Measurements from ENCODE around the gene SLC12A4.
A peak's percentile ranks its signal among the peaks of the same experiment; 100 is the strongest.
"Not testable (repeated sequence)": the region's sequence is repeated elsewhere in the genome, so short reads cannot be mapped to it uniquely, and the experiment has no call there.

The SLC12A4 gene

GRCh38 chr16:67968400-67969253 is at the start of gene SLC12A4:
TSS of gene SLC12A4 (minus strand) at chr16:67968637. CDS start at chr16:67968553, 84 bp downstream.
- peak within 1 kb of the TSS; percentile 74 for H3K27ac Mint-ChIP-seq
- DNase-seq (ENCODE audit: low spot score in 2 of 2): peak; percentile 76 to 95
- H3K36me3 Mint-ChIP-seq: peaks cover 7% of the 10 kb centered on the region
- ATAC-seq: peak; percentile 89
- peaks cover 33% of the 10 kb centered on the region for H3K4me1 Mint-ChIP-seq
- no peaks in the 10 kb centered on the region for H3K9me3 Mint-ChIP-seq
- peak within 1 kb of the TSS; percentile 92 for H3K4me3 Mint-ChIP-seq

DNA sequence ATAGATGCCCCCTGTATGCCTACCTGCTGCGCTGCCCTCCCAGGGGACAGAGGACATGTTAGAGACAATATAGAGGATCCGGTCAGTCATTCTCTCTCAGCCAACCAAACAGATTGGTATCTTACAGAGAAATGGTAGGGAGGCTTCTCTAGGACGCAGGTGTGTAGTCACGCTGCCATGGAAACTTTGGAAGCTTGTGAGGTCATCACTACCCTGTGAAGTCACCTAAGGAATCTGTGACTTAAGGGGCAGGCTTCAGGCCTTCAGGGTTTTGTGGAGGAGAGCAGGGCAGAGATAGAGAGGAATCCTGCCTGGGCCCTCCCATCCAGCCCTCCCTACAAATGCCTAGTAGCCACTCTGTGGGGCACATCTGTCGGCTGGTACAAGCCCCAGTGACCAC is 47.2 kb upstream of the SLC12A4 start, which contains the start of gene DPEP2NB:
DPEP2NB (minus strand) TSS at position 231 of the 400 bp plus-strand sequence; CDS start at position 90, 141 bp downstream.
- no peaks in the 10 kb centered on the region for H3K9me3 Mint-ChIP-seq
- ATAC-seq (no peak), DNase-seq (ENCODE audit: low spot score in 2 of 2) (no peak)
- no peak within 1 kb of the TSS for H3K4me3 Mint-ChIP-seq
- peaks cover 6% of the 10 kb centered on the region for H3K4me1 Mint-ChIP-seq
- H3K27ac Mint-ChIP-seq: peak within 1 kb of the TSS; percentile 43
- no peaks in the 10 kb centered on the region for H3K36me3 Mint-ChIP-seq

- peaks cover 14% of the 10 kb centered on the region for H3K4me1 Mint-ChIP-seq
- DNase-seq (ENCODE audit: low spot score in 2 of 2) (no peak), ATAC-seq (no peak)
- no peaks in the 10 kb centered on the region for H3K9me3 Mint-ChIP-seq
- H3K27ac Mint-ChIP-seq: peak overlapping the region; percentile 68
- no peaks in the 10 kb centered on the region for H3K36me3 Mint-ChIP-seq
- H3K4me3 Mint-ChIP-seq: no peak overlapping the region
These were observed 45.0 kb upstream of the SLC12A4 start for GRCh38 chr16:68013440-68013839.

DNA sequence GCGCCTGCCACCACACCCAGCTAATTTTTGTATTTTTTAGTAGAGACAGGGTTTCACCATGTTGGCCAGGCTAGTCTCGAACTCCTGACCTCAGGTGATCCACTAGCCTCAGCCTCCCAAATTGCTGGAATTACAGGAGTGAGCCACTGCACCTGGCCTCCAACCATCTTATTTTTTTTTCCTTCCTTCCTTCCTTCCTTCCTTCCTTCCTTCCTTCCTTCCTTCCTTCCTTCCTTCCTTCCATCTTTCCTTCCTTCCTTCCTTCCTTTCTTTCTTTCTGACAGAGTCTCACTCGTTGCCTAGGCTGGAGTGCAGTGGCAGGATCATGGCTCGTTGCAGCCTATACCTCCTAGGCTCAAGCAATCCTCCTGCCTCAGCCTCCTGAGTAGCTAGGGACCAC is 41.4 kb upstream of the SLC12A4 start:
- ATAC-seq; H3K36me3 Mint-ChIP-seq; H3K9me3 Mint-ChIP-seq; H3K4me3 Mint-ChIP-seq; DNase-seq (ENCODE audit: low spot score in 2 of 2): not testable (repeated sequence)
- Mint-ChIP-seq H3K27ac (peak overlapping the region; percentile 21), H3K4me1 (peaks cover 26% of the 10 kb centered on the region)

DNA sequence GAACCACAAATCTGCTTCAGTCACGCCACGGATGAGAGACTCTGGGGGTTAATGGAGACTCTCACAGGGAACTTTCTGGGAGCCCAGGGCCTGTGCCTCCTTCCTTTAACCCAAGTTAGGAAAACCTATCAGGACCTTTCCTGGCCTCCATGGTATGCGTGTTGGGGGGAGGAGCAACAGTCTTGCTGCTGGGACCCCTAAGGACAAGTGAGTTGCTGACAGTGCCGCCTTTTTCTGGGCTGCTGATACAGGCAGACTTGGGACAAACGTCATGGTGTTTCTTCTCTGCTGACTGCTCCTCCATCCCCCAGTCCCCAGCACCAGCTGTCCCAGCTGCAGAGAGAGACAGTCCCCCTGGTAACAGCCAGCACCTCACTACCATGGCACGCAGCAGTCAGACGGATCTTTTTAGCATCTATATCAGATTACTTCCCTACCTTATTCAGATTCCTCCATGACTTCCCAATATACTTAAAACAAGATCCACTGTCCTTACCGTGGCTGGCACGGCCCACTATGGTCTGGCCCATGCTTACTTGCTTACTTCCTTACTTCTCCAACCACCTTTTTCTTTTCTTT is 40.8 kb upstream of the SLC12A4 start:
- Mint-ChIP-seq H3K9me3 (no peaks in the 10 kb centered on the region), H3K27ac (peak overlapping the region; percentile 21), H3K36me3 (no peaks in the 10 kb centered on the region), H3K4me1 (peaks cover 26% of the 10 kb centered on the region), H3K4me3 (no peak overlapping the region)
- no peak for ATAC-seq
- no peak for DNase-seq (ENCODE audit: low spot score in 2 of 2)

DNA sequence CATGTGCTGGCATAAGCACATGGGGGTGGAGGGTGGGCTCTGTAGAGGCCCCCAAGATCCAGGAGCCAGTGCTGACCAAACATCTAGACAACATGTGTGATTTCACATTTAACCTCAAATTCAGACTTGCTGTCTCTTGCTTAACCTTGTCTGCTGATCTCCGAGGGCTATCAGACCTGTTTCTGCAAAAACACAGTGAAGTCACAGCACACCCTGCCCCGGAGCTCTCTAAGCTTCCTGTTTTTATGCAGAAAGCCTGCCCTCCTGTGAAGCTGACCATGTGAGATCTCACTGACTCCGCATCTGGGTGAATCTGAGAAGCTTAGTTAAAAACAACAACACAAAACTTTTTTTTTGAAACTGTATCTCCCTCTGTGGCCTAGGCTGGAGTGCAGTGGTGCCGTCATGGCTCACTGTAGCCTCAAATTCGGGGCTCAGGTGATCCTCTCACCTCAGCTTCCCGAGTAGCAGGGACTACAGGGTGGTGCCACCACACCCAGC is 37.4 kb upstream of the SLC12A4 start:
- Mint-ChIP-seq H3K4me1 (peaks cover 20% of the 10 kb centered on the region), H3K36me3 (no peaks in the 10 kb centered on the region), H3K9me3 (no peaks in the 10 kb centered on the region), H3K27ac (peak overlapping the region; percentile 95), H3K4me3 (peak overlapping the region; percentile 34)
- DNase-seq (ENCODE audit: low spot score in 2 of 2) (no peak), ATAC-seq (peak; percentile 85)

DNA sequence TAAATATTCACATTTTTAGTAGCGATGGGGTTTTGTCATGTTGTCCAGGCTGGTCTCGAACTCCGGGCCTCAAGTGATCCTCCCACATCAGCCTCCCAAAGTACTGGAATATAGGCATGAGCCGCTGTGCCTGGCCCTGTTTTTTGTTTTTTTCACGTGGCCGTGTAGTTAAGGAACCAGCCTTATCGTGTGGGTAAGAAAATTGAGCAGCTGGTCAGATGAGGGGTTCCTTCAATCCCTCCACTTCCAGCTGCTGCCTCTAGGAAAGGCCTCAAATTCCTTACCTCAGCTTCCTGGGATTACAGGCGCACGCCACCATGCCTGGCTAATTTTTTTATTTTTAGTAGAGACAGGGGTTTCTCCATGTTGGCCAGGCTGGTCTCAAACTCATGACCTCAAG is 36.8 kb upstream of the SLC12A4 start:
- H3K4me3 Mint-ChIP-seq: no peak overlapping the region
- peaks cover 22% of the 10 kb centered on the region for H3K4me1 Mint-ChIP-seq
- no peaks in the 10 kb centered on the region for H3K36me3 Mint-ChIP-seq
- H3K27ac Mint-ChIP-seq: peak overlapping the region; percentile 95
- DNase-seq (ENCODE audit: low spot score in 2 of 2): no peak
- no peak for ATAC-seq
- no peaks in the 10 kb centered on the region for H3K9me3 Mint-ChIP-seq

GRCh38 chr16:68003031-68003430 is 34.6 kb upstream of the SLC12A4 start:
- no peak for ATAC-seq
- no peak overlapping the region for H3K27ac Mint-ChIP-seq
- H3K4me3 Mint-ChIP-seq: no peak overlapping the region
- DNase-seq (ENCODE audit: low spot score in 2 of 2): no peak
- H3K4me1 Mint-ChIP-seq: peaks cover 36% of the 10 kb centered on the region
- no peaks in the 10 kb centered on the region for H3K9me3 Mint-ChIP-seq
- H3K36me3 Mint-ChIP-seq: no peaks in the 10 kb centered on the region

- Mint-ChIP-seq H3K4me1 (peaks cover 35% of the 10 kb centered on the region), H3K4me3 (peak overlapping the region; percentile 69), H3K36me3 (no peaks in the 10 kb centered on the region), H3K9me3 (no peaks in the 10 kb centered on the region), H3K27ac (peak overlapping the region; percentile 91)
- DNase-seq (ENCODE audit: low spot score in 2 of 2) (no peak), ATAC-seq (no peak)
These were observed 32.0 kb upstream of the SLC12A4 start for GRCh38 chr16:68000450-68000849.

- Mint-ChIP-seq H3K27ac (peak overlapping the region; percentile 91), H3K4me3 (peak overlapping the region; percentile 69), H3K9me3 (no peaks in the 10 kb centered on the region), H3K36me3 (no peaks in the 10 kb centered on the region), H3K4me1 (peaks cover 38% of the 10 kb centered on the region)
- DNase-seq (ENCODE audit: low spot score in 2 of 2): no peak
- ATAC-seq: peak; percentile 22
These were observed 31.5 kb upstream of the SLC12A4 start for GRCh38 chr16:67999985-68000384.

- H3K4me1 Mint-ChIP-seq: peaks cover 40% of the 10 kb centered on the region
- H3K9me3 Mint-ChIP-seq, H3K36me3 Mint-ChIP-seq: not testable (repeated sequence)
- H3K27ac Mint-ChIP-seq: peak within 1 kb of the TSS; percentile 91
- peak in 1 of 2 donors; percentile 66 for DNase-seq (ENCODE audit: low spot score in 2 of 2)
- peak within 1 kb of the TSS; percentile 69 for H3K4me3 Mint-ChIP-seq
- ATAC-seq: peak; percentile 93
These were observed 30.6 kb upstream of the SLC12A4 start, which contains the start of gene DPEP2 for GRCh38 chr16:67998779-67999688. TSS of gene DPEP2 (minus strand) at chr16:67999484. CDS start at chr16:67993212, 6,272 bp downstream.

DNA sequence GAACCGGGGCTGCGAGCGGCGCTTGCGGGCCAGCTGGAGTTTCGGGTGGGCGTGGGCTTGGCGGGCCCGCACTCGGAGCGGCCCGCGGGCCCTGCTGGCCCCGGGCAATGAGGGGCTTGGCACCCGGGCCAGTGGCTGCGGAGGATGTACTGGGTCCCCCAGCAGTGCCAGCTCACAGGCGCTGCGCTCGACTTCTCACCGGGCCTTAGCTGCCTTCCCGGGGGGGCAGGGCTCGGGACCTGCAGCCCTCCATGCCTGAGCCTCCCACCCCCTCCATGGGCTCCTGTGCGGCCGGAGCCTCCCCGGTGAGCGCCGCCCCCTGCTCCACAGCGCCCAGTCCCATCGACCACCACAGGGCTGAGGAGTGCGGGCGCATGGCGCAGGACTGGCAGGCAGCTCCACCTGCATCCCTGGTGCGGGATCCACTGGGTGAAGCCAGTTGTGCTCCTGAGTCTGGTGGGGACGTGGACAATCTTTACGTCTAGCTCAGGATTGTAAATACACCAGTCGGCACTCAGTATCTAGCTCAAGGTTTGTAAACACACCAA is 29.9 kb upstream of the SLC12A4 start:
- not testable (repeated sequence) for ATAC-seq; H3K36me3 Mint-ChIP-seq; H3K9me3 Mint-ChIP-seq; DNase-seq (ENCODE audit: low spot score in 2 of 2)
- H3K4me1 Mint-ChIP-seq: peaks cover 48% of the 10 kb centered on the region
- H3K27ac Mint-ChIP-seq: peak overlapping the region; percentile 91
- peak overlapping the region; percentile 69 for H3K4me3 Mint-ChIP-seq

GRCh38 chr16:67996666-67997065 is 28.2 kb upstream of the SLC12A4 start:
- Mint-ChIP-seq H3K4me1 (peaks cover 55% of the 10 kb centered on the region), H3K36me3 (no peaks in the 10 kb centered on the region), H3K9me3 (no peaks in the 10 kb centered on the region), H3K27ac (no peak overlapping the region), H3K4me3 (no peak overlapping the region)
- DNase-seq (ENCODE audit: low spot score in 2 of 2): no peak
- no peak for ATAC-seq

- Mint-ChIP-seq H3K9me3 (no peaks in the 10 kb centered on the region), H3K27ac (peak overlapping the region; percentile 89), H3K36me3 (no peaks in the 10 kb centered on the region), H3K4me3 (no peak overlapping the region), H3K4me1 (peaks cover 52% of the 10 kb centered on the region)
- ATAC-seq (no peak), DNase-seq (ENCODE audit: low spot score in 2 of 2) (no peak)
These were observed 27.0 kb upstream of the SLC12A4 start for GRCh38 chr16:67995423-67995822.
